NCI-H1048 (cell line): Measurements from ENCODE around the gene TNFAIP3.

Experiments
- DNase-seq: peaks from one replicate; lab custom pipeline; 2025; lab: John Stamatoyannopoulos, UW

The TNFAIP3 gene

DNA sequence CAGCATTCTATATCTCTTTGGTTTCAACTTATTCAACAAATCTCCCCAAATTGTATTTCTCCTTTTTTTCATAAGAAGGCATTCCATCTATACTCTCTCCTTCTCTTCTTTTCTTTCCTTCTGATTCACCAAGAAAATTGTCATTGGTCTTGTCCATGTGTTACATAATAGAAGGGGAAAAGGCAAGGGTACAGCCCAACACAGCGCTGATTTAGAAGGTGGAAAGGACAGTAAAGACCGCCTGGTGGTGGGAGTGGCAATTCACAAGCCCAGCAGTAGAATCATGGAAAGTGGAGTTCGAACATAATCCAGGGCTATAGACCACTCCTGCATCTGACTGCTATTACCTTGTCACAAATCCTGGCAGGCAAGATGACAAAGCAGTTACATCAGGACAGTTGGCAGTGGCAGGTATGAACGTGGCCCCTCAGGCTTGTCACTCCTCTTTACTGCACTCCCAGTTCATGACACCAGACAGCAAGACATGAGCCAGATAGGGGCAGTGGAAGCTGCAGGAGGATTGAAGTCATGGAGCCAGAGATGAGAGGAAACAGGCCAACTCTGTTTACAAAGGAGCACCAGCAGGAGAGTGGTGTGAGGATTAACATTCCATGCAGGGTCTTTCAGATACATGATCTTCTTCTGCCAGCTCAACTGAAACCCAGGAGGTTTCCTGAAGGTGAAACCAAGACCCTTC, 2.1 kb upstream of the TNFAIP3 start:
- DNase-seq = no peak

GRCh38 chr6:137866200-137866913, 702 bp upstream of the TNFAIP3 start:
- DNase-seq = no peak

DNA sequence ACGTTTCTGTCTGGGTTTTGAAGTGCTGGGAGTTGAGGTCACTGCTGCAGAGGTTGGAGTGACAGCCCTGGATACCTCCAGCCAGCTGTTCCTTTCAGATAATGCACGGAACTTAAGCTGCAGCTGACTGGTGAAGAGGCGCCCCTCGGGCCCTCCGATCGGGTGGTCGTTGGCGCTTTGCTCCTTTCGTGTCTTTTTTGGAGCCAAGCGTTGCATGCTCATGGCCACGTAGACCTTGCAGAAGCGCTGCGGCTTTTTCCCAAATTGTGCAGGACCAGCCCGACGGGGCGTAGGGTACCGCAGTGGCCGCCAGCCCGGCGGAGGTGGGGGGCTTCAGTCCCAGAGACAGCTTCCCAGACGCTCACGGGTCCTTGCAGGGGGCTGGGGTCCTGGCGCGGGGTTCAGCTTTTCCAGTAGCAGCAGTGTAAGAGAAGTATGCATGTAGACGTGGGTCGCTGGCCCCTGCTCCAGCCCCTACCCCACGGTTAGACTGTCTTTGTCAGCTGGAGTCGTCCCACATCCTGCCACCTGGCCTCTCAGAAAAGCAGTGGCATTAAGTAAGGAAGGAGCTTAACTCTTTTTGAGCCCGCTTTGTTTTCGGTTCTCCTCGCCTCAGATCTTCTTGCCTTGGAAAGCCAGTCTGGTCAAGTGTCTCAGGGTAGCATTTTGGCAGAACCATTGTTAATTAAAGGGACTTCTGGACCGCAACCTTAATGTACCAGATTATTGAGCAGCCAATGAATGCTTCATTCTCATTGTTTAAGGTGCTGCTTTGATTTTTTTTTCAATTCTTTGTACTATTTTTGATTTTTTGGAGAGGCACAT, 838 bp downstream of the TNFAIP3 start:
- DNase-seq = no peak

DNA sequence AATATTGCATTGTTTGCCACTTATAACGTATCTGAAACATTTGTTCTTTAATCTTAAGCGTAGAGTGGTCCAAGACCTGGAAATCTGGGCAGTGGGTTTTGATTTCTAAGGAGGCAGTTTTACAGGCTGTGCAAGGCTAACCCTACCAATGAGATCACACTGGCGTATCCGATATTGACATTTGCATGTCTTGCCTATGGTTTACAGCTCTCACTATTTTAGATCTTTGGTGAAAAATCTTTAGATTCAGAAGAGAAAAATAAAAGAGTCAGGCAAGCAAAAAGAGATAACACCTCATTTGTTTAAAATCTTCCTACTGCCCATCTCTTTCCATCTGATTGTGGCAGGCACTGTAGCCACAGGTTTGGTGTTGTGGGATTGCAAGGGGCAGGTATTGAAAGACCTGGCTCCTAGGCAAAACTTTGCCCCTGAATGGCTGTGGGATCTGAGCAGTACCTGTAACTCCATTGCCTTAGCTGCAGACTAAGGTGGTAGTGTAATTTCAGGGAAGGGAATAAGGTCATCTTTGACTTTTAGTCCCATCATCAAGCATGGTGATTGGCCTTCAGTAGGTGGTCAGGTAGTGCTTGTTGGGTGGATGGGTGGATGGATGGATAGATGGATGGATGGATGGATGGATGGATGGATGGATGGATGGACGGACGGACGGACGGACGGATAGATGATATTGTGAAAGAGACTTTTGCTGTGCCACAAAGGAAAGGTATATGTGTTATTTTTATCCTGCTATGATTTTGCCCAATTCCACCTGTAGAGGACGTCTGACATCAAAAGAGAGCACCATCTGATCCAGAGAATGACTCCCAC, 1.9 kb downstream of the TNFAIP3 start:
- no peak for DNase-seq

GRCh38 chr6:137869549-137870307, 2.7 kb downstream of the TNFAIP3 start:
- no peak for DNase-seq

GRCh38 chr6:137870308-137870644, 3.2 kb downstream of the TNFAIP3 start:
- no peak for DNase-seq

DNA sequence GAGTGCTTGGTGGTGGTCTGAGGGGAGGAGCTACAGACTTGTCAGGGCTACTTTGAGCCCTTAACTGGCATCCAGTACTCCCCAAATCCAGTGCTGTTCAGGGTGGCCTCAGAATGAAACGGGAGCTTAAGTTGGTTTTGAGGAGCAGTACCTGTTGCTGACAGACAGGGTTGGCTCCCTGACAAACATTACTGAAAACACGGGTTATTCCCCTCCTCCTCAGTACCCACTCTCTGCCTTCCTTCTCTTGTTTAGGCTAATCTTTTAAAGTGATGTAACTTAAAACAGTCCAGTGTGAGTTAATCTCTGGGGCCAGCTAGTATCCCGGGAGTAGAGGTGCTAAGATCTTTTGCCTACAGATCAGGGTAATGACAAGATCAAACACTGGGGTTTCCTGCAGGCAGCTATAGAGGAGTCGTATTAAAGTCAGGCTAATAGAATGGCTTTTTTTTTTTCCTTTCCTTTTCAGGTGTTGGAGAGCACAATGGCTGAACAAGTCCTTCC, 3.7 kb downstream of the TNFAIP3 start:
- DNase-seq = no peak

DNA sequence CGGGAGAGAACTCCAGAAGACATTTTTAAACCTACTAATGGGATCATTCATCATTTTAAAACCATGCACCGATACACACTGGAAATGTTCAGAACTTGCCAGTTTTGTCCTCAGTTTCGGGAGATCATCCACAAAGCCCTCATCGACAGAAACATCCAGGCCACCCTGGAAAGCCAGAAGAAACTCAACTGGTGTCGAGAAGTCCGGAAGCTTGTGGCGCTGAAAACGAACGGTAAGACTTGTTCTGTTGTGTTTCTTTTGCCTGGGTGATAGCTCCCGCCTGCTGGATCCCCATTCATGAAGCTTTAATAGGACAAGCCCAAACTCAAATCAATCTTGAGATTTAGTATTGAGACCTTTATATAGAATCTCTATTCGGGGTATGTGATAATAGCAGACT, 4.2 kb downstream of the TNFAIP3 start:
- DNase-seq = no peak

GRCh38 chr6:137871831-137872454, 4.9 kb downstream of the TNFAIP3 start:
- DNase-seq = no peak

DNA sequence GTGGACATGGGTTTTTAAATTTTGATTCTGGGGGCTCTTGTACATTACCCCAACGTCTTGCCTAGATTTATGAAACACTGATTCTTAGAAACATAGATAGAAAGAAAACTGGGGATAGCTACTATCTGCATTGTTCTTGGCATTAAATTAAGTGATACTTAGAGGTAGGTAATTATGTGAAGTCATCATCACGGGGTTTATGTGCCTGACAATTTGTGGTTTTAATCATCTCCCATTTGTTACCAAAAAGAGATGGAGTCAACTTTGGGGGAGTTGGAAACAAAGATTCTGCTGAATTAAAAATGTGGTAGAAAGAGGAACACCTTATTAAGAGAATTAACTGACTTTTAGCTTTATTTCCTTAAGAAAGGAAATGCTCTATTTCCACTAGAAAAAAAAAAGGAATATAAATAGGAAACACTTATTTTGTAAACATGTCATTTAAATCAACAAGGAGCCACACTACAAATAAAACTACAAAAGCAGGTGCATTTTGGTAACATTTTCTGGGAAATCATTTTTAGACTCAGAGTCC, 5.6 kb downstream of the TNFAIP3 start:
- no peak for DNase-seq

DNA sequence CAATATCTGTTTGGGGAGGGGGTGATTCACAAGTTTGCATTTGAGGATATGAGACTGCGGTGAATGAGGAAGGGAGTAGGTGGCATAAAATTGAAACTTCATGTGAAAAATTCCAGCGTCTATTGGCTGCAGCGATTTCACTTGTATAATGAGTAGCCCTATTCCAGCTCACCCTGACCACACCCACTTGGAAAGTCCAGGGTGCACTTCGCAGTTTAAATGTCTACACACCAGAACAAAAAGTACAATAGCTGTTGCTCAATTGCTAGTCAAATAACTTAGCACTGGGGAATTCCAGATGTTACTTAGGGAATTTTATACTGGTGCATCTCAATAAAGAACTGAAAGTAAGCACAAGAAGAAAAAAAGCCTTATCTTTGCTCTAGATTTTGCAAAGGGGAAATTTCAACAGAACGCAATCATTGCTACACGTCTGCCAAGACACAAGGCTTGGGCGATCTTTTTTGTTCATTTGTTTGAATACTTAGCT, 6.3 kb downstream of the TNFAIP3 start:
- no peak for DNase-seq

DNA sequence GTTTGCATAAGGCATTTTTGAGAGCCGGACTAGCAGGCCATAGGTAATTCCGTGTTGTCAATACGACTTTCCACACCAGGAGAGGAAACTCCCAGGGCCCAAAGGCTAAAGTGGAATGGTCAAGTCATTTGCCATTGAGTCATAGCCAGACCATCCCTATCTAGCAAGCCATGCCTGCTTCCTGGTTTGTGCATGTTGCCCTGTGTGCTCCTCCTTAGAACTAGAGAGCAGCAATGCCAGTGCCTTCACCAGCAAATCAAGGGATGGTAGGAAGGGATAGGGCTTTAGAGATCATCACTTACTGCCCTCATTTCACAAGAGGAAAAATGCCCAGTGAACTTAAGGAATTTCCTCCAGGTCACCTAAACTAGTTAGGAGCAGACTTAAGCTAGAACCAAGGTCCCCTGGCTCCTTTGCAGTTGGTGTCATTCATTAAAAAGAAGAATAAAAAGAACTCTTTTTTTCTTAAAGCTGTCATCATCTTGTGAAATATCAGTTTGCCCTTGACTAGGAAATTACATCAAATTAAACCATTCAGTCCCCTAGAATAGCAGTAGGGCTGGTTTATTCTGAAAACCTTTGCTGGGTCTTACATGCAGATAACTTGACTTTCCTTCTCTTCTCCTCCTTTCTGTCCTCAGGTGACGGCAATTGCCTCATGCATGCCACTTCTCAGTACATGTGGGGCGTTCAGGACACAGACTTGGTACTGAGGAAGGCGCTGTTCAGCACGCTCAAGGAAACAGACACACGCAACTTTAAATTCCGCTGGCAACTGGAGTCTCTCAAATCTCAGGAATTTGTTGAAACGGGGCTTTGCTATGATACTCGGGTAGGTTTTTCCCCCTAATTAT, 7.4 kb downstream of the TNFAIP3 start:
- no peak for DNase-seq

DNA sequence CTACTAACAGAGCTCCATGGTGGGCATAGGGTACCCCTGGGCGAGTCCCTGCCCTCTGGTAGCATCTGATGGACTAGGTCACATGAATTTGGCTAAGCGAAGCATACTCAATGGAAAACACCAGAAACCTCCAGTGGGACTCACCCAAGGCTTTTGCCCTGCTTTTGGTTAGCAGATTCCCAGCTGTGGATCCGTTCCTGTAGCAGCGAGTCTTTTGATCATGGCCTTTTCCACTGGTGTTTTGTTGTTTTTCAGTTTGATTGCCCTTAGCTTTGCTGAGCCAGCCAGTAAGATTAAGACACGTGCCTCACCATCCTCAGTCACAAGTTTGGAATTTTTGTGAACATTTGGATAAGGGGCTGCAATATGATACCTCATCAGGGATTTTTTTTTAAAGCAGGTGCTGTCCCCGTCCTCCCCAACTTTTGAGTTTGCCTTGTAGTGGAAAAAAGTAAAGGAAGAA, 8.0 kb downstream of the TNFAIP3 start:
- DNase-seq = no peak

GRCh38 chr6:137875606-137876005, 8.5 kb downstream of the TNFAIP3 start:
- DNase-seq = no peak

DNA sequence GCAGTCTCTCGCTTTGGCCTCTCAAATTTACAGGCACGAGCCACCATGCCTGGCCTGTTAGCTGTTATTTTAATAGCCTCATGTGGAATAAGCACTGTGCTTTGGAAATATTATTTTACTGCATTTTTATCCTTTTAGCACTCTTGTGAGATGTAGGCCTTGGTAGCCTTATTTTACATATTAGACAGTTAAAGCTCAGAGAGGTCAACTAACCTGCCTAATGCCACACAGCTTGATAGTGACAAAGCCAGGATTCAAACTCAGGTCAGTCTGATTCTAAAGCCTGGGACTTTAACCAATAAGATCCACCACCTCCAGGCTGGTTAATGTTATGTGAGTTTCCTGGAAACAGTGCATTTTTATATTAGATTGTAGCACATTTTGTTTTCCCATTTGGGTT, 9.5 kb downstream of the TNFAIP3 start:
- no peak for DNase-seq

- DNase-seq = no peak
These were observed 10.1 kb downstream of the TNFAIP3 start for GRCh38 chr6:137877113-137877512.

DNA sequence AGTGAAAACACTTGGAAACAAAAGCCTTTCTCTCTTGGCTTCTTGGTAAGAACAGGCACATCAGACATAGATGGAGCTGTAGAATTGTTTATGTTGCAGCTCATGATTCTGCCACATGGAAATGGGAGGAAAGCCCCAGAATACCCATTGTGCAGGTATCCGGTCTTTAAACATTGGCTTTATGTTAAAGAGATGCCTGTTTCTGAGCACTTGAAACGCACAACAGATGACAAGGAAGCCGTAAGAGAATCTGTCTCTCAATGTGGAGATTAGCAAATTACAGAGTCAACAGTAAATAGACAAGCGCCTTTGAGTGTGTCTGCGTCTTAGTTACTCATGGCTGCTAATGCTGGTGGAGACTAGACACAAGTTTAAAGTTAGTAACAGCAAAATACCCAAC, 10.5 kb downstream of the TNFAIP3 start:
- no peak for DNase-seq

GRCh38 chr6:137878029-137878428, 11.0 kb downstream of the TNFAIP3 start:
- no peak for DNase-seq
